ENCODE data around the gene ELOB.

ELOB gene

GRCh38 chr16:2748757-2749455 is 28.2 kb downstream of the ELOB start:
- DNase-seq (ENCODE audit: low read depth, low spot score), result no peak

GRCh38 chr16:2745961-2746360 is 31.1 kb downstream of the ELOB start:
- DNase-seq (ENCODE audit: low read depth, low spot score), result no peak

- no peak for DNase-seq (ENCODE audit: low read depth, low spot score)
Observed at GRCh38 chr16:2745116-2745890, 31.8 kb downstream of the ELOB start.

GRCh38 chr16:2744711-2745110 is 32.4 kb downstream of the ELOB start:
- no peak for DNase-seq (ENCODE audit: low read depth, low spot score)

- DNase-seq (ENCODE audit: low read depth, low spot score), result no peak
Observed at GRCh38 chr16:2743007-2743810, 33.9 kb downstream of the ELOB start.

- no peak for DNase-seq (ENCODE audit: low read depth, low spot score)
Observed at GRCh38 chr16:2742323-2743006, 34.6 kb downstream of the ELOB start.

GRCh38 chr16:2741168-2741567 is 35.9 kb downstream of the ELOB start:
- no peak for DNase-seq (ENCODE audit: low read depth, low spot score)

GRCh38 chr16:2740476-2740875 is 36.6 kb downstream of the ELOB start:
- DNase-seq (ENCODE audit: low read depth, low spot score), result no peak

GRCh38 chr16:2739625-2740430 is 37.3 kb downstream of the ELOB start:
- DNase-seq (ENCODE audit: low read depth, low spot score), result no peak

GRCh38 chr16:2738615-2739014 is 38.5 kb downstream of the ELOB start:
- DNase-seq (ENCODE audit: low read depth, low spot score), result no peak

- DNase-seq (ENCODE audit: low read depth, low spot score), result no peak
Observed at GRCh38 chr16:2737895-2738418, 39.1 kb downstream of the ELOB start.

GRCh38 chr16:2737238-2737605 is 39.9 kb downstream of the ELOB start:
- DNase-seq (ENCODE audit: low read depth, low spot score), result no peak

GRCh38 chr16:2736476-2737237 is 40.4 kb downstream of the ELOB start:
- DNase-seq (ENCODE audit: low read depth, low spot score), result no peak

GRCh38 chr16:2734844-2735515 is 42.1 kb downstream of the ELOB start:
- DNase-seq (ENCODE audit: low read depth, low spot score), result no peak

- DNase-seq (ENCODE audit: low read depth, low spot score), result no peak
Observed at GRCh38 chr16:2728034-2728433, 49.0 kb downstream of the ELOB start.

GRCh38 chr16:2726923-2727322 is 50.2 kb downstream of the ELOB start:
- no peak for DNase-seq (ENCODE audit: low read depth, low spot score)

- no peak for DNase-seq (ENCODE audit: low read depth, low spot score)
Observed at GRCh38 chr16:2724816-2725348, 52.2 kb downstream of the ELOB start.

GRCh38 chr16:2724088-2724676 is 52.9 kb downstream of the ELOB start:
- no peak for DNase-seq (ENCODE audit: low read depth, low spot score)

Data from brain pericyte (primary cell).